ENCODE measurements around the gene EIF4E3.

Gene EIF4E3

GRCh38 chr3:71725271-71725991 is at the start of gene EIF4E3:
Gene EIF4E3, minus strand, starts transcription at chr3:71725402. Its CDS starts 35 bp downstream, at chr3:71725367.
- no peak for TF ChIP-seq CTCF (IDR thresholded peaks at IDR 0.05)

DNA sequence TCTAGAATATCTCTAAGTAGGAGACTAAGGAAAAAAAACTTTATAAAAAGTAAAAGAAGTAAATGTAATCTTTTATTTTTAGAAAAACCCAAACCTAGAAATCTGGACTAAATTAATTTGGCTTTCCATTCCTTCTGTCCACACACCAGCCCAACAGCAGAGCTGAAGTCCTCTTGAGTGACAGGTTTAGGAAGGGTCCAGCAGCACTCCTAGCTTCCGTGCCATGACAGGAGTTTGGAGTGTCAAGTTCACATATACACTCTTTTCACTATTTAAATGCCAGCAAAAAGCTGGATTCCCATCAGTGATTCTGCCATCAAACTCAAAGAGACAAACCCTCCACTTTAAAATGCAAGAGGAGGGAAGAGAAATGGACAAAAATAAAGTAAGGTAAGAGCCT is 46.7 kb upstream of the EIF4E3 start:
- TF ChIP-seq CTCF (IDR thresholded peaks at IDR 0.05), result no peak

DNA sequence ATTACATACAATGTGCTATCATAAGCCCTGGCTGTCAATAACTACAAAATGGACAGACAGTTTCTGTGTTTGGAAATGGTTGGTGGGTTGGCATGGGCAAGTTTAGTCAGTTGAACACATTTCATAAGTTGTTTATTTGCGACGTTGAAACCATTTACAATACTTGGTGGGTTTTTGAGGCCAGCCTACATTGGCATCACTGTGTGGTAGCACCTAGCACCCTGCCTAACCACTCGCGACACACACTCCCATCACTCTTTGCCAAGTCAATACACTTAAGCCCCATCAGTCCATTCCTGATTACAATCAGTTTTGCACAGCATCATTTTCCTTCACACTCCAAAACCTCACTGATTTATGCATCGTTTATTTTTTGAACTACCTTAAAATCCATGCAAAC is 45.9 kb upstream of the EIF4E3 start:
- no peak for TF ChIP-seq CTCF (IDR thresholded peaks at IDR 0.05)

GRCh38 chr3:71763426-71763825 is 38.2 kb upstream of the EIF4E3 start:
- TF ChIP-seq CTCF (IDR thresholded peaks at IDR 0.05), result no peak

GRCh38 chr3:71760140-71760539 is 34.9 kb upstream of the EIF4E3 start:
- TF ChIP-seq CTCF (IDR thresholded peaks at IDR 0.05), result no peak

- TF ChIP-seq CTCF (IDR thresholded peaks at IDR 0.05), result no peak
Measured at GRCh38 chr3:71759401-71759800, 34.2 kb upstream of the EIF4E3 start.

DNA sequence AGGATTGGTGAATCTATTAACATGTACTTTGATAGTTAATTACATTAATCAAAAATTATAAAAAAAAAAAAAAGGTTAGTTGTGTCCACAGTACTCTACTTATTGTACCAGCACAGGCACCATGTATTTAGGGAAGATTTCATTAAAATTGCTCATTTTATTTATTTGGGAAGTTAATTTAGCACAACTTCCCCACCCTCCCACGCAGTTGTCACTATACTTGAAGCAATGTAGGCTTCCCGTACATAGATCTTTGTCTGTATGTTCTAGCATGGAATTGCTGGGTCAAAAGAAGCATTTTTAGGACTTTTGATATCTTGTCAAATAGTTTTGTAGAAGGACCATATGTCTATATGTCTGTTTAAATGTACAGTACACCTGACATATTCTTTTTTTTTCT is 32.9 kb upstream of the EIF4E3 start:
- TF ChIP-seq CTCF (IDR thresholded peaks at IDR 0.05), result no peak

Data from LNCAP (cell line).